GM18499 (cell line): ENCODE data around the gene SYNGR2.

Experiments
- ATAC-seq: cut with Tn5 transposase; IDR thresholded peaks from one replicate; pipeline ENCODE4 v1.9.1; 2021; ENCODE audit warnings: moderate number of reproducible peaks; ENCODE audit not compliant: insufficient read depth, unreplicated experiment

The SYNGR2 gene

GRCh38 chr17:78142119-78142861 is 26.1 kb upstream of the SYNGR2 start:
- no peak for ATAC-seq

- ATAC-seq = no peak
Measured at GRCh38 chr17:78143214-78144146, 24.9 kb upstream of the SYNGR2 start.

- ATAC-seq = no peak
Measured at GRCh38 chr17:78144147-78144719, 24.1 kb upstream of the SYNGR2 start.

- ATAC-seq = no peak
Measured at GRCh38 chr17:78144736-78145641, 23.4 kb upstream of the SYNGR2 start.

GRCh38 chr17:78146471-78146869 is 21.9 kb upstream of the SYNGR2 start:
- ATAC-seq = no peak

GRCh38 chr17:78146881-78147280 is 21.5 kb upstream of the SYNGR2 start:
- ATAC-seq = no peak

GRCh38 chr17:78147315-78147998 is 20.9 kb upstream of the SYNGR2 start:
- no peak for ATAC-seq

- ATAC-seq = no peak
Measured at GRCh38 chr17:78148286-78149016, 19.9 kb upstream of the SYNGR2 start.

GRCh38 chr17:78151514-78152008 is 16.8 kb upstream of the SYNGR2 start:
- ATAC-seq = no peak

GRCh38 chr17:78154903-78155811 is 13.2 kb upstream of the SYNGR2 start:
- ATAC-seq = no peak

- ATAC-seq = peak; percentile 44
Measured at GRCh38 chr17:78159575-78160158, 8.7 kb upstream of the SYNGR2 start.

GRCh38 chr17:78163881-78164747 is 4.3 kb upstream of the SYNGR2 start:
- no peak for ATAC-seq

GRCh38 chr17:78164748-78165607 is 3.4 kb upstream of the SYNGR2 start:
- ATAC-seq = no peak

GRCh38 chr17:78166416-78166815 is 2.0 kb upstream of the SYNGR2 start:
- no peak for ATAC-seq
